T47D (cell line): Measurements from ENCODE around the gene COL9A2.

Experiments
- DNase-seq, 2 experiments: peaks; one replicate each; pipeline versions ENCODE4 v3.0.0 to v3.0.0-alpha.2; 2011 to 2012; ENCODE audit warnings: low read depth in 1 of 2, low spot score in 1 of 2
- JUND ChIP-seq: IDR thresholded peaks from 2 replicates; pipeline ENCODE4 v1.6.1; 2012; ENCODE audit warnings: low read depth
- in situ Hi-C: cut with HindIII; loops from 2 replicates; pipeline ENCODE4 v1.10.0; 2016; ENCODE audit warnings: low sequenced_read_pairs, low pct_unique_long_range_greater_than_20kb

The COL9A2 gene

DNA sequence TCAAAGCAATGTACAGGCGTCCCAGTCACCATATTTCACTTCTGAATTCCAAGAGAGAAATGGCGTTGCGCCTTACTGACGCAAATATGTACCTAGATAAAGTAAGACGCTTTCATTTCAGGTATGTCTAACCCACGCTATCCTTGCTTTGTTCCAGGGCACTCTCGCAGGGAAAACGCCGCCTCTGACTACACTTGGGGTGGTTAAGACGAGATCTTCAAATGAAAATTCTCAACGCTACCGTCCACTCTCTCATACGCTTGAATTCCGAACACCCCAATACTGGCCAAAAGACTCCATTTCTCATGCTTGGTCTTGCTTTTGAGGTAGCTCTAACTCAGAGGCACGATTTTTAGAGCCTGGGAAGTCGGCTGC, 59.8 kb downstream of the COL9A2 start:
- no peak for DNase-seq
- in situ Hi-C loops = no loop called here

GRCh38 chr1:40256401-40257084, 60.5 kb downstream of the COL9A2 start:
- in situ Hi-C loops = no loop called here
- DNase-seq = no peak
- no peak for TF ChIP-seq JUND

More for the DNA sequence above, 59.8 kb downstream of the COL9A2 start:
- no peak for TF ChIP-seq JUND

DNA sequence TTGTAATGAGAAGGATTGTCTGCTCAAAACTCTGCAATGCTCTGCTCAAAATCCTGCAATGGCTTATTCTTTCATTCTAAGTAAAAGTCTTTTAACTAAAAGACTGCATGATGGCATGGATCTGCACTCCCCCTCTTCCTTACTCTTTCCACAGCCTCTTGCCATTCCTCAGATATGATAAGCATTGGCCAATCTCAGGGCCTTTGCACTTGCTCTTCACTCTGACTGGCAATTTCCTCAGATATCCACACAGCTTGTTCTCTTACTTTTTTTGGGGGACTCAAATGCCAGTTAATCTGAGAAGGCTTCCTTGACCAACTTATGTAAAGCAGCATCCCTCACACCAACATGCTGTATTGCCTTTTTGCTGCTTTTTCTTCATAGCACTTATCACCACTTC, 61.9 kb downstream of the COL9A2 start:
- no peak for TF ChIP-seq JUND
- DNase-seq = no peak
- in situ Hi-C loops = no loop called here

GRCh38 chr1:40252601-40253000, 64.5 kb downstream of the COL9A2 start:
- TF ChIP-seq JUND = no peak
- DNase-seq = no peak
- in situ Hi-C loops = no loop called here

GRCh38 chr1:40251456-40251855, 65.6 kb downstream of the COL9A2 start:
- TF ChIP-seq JUND = no peak
- in situ Hi-C loops = no loop called here
- no peak for DNase-seq
